ENCODE results near the gene ZNF648.
"Not testable (repeated sequence)": the region's sequence is repeated elsewhere in the genome, so short reads cannot be mapped to it uniquely, and the experiment has no call there.

The ZNF648 gene

DNA sequence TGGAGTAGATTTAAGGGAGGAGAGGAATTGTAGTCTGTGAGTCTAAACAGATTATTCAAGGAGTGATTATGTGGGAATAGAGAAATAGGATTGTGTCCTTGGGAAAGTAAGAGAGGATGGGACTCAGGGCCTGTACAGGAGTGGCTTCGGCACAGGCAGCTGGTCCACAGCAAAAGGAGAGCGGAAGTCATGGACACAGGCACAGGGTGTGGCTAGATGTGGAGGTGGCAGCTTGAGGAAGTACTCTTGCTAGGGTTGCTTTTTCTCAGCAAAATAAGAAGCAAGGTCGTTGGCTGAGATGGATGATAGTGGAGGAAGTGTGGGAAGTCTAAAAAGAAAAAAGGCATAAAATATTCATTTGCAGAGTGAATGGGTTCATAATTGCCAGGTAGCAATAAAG is 18.5 kb upstream of the ZNF648 start:
- in situ Hi-C loops (cut with HindIII; ENCODE audit: low sequenced_read_pairs): no loop called here

DNA sequence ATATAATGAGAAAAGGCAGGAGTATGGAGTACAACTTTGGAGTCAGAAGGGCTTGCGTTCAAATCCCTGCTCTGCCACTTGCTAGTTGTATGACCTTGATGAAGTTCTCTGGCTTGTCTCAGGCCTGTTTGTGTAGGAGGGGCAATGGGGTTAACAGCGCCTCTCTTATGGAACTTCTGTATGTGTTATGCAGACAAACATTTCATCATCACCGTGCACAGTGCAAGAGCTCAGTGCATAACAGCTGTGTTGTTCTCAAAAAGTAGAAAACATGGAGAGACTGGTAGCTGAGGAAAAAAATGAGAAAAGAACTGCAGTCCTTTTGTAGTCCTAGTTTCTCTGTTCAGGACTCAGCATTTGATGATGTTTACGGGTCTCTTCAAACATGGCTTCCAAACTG is 10.4 kb upstream of the ZNF648 start:
- in situ Hi-C loops (cut with HindIII; ENCODE audit: low sequenced_read_pairs): no loop called here

DNA sequence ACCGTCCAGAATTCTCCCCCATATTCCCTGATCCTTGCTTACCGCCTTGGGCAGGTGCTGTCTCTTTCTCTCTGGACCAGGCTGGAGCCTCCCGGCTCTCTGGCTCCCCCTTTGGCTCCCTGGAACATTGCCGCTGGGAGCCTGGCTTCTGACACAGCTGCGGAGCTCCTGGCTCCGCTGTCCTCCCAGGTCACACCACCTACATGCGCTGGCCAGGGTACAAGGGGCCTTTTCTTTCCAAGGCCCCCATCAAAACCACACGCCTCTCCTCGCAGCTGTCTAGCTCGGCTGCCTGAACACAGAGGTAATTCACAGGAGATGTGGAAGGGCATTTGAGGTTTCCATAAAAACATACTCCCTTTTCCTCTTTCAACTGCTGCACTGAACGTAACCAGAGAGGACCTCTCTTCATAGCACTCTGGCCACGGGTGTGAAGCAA is 7.5 kb upstream of the ZNF648 start:
- in situ Hi-C loops (cut with HindIII; ENCODE audit: low sequenced_read_pairs): no loop called here

DNA sequence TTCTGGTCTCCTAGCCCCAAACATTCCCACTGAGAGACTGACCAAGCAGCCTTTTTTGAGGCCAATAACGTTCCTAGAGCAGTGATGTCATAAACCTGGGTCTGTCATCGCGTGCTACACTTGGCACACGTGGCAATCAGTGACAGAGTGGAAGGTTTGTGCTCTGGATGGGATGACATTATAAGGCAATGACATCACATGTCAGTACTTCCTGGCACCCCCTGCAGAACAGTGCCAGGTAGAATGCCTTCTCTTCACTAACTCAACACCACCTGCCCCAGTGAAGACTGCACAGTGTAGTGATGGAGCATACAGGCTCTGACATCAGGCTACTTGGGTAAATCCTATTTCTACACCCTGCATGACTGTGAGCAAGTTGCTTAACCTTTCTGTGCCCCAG is 5.4 kb upstream of the ZNF648 start:
- in situ Hi-C loops (cut with HindIII; ENCODE audit: low sequenced_read_pairs): no loop called here

DNA sequence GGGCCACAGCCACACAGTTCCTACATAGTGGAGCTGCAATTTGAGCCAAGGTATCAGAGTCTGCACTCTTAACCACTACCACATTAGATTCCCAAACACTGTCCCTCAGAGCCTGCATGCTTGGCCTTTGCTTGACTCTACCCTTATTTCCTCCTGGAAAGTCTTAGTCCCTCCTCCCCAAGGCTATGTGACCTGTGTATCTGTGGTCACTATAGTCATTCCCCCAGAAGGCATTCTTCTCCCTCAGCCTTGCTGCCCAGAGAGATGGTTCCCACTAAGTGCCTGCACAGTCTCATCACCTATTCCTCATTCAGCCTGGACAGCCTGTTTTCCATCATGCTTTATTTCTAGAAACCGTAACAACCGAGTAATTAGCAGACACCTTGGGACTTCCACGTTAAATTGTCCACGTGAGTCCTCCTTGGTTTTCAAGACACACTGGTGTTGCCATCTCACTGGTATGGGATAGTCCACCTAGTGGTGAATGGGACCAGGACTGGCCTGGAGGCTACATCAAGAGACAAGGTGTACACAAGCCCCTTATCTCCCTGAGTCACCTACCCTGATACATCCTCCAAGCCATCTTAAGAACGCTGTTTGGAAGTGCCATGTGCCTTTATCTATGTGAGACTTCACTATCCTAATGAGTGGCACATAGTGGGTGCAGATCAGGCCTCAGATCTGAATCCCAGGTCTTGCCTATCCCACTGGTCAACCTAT is 3.8 kb upstream of the ZNF648 start:
- in situ Hi-C loops (cut with HindIII; ENCODE audit: low sequenced_read_pairs): no loop called here

DNA sequence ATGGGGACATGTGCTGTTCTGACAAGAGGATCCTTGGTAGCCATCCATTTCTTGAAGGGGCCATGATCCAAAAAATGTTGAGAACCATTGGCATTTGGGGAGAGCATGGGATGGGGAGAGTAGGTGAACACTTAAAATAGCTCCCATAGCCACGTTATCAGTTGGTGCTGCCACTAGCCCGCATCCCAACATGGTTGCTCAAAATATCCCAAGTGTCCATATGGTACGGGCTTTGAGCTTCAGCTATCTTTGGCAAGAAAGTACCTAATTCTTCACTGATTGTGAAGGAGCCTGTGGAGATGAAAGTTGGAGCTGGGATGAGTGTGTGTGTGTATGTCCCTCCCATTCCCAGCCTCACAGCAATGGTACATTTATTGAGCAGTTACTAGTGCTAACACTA is 3.1 kb upstream of the ZNF648 start:
- in situ Hi-C loops (cut with HindIII; ENCODE audit: low sequenced_read_pairs): no loop called here

DNA sequence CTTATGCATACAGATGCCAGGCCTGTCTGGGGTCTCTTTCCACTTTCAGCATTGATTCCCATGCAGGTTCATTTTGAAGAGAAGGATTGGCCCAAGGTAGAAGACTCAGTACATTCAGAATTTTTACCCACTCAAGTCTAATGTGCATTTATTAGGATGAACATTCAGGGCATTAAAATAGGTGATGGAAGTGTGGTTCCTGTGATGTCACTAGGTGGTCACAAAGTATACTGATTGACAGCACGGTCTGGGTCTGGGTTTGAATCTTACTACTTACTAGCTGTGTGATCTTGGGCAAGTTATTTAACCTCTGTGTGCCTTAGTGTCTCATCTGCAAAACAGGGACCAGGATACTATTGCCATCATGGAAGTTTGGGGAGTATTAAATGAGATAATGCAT is 711 bp upstream of the ZNF648 start:
- in situ Hi-C loops (cut with HindIII; ENCODE audit: low sequenced_read_pairs): no loop called here

DNA sequence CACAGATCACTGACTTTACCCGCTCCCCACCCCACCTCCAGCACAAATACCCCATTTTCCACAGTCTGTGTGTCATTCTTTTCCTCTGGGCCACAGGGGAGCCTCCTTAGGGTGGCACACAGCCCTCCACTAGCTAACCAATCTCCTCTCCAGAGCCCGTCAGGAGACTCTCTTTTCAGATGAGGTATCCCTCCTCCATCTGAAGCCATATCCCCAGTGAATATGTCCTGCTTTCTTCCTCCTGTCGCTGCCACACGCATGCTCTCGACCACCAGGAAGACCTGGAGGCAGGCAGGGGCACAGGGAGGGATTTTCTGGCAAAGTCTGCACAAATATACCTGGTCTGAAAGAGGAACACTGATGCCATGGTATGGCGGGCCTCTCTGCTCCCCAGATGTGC is 635 bp downstream of the ZNF648 start:
- in situ Hi-C loops (cut with HindIII; ENCODE audit: low sequenced_read_pairs): no loop called here

DNA sequence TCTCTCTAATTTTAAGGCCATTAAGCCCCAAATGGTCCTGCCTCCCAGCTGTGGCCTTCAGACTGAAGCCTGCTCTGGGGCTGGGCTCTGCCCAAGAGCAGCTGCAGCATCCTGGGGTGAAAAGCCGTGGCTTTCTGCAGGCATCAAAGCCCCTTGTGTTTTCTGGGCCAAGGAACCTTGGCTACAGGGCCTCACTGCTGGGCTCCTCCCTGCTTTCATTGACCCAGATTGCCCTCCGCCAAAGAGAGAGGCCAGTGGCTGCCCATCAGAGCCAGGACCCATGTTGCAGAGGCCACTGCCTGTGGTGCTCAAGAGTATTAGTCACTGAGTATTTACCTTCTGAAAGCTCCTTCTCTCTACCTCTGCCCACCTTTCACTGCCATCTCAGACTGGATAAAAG is 1.6 kb downstream of the ZNF648 start:
- in situ Hi-C loops (cut with HindIII; ENCODE audit: low sequenced_read_pairs): no loop called here

DNA sequence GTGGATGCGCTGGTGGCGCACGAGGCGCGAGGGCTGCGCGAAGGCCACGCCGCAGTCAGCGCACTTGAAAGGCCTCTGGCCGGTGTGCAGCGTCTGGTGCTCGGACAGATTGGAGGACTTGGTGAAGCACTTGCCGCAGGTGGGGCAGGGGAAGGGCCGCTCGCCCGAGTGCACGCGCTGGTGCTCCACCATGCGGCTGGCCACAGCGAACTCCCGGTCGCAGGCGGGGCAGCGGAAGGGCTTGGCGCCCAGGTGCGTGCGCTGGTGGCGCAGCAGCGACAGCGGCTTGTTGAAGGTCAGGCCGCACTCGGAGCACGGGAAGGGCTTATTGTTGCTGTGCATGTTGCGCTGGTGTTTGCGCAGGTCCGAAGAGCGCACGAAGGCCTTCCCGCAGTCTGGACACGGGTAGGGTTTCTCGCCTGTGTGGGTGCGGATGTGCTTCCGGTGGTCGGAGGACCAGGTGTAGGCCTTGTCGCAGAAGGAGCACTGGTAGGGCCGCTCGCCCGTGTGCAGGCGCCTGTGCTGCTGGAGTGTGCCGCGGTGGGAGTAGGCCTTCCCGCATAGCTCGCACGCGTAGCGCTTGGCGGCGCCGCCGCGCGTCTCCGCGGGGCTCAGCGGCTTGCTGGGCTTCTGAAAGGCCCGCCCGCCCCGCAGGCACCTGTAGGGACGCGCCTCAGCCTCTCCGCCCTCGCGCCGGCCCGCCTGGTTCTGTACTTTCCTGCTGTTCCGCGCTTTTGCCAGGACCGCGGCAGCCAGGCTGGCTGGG is 4.7 kb downstream of the ZNF648 start:
- in situ Hi-C loops (cut with HindIII; ENCODE audit: low sequenced_read_pairs): no loop called here

DNA sequence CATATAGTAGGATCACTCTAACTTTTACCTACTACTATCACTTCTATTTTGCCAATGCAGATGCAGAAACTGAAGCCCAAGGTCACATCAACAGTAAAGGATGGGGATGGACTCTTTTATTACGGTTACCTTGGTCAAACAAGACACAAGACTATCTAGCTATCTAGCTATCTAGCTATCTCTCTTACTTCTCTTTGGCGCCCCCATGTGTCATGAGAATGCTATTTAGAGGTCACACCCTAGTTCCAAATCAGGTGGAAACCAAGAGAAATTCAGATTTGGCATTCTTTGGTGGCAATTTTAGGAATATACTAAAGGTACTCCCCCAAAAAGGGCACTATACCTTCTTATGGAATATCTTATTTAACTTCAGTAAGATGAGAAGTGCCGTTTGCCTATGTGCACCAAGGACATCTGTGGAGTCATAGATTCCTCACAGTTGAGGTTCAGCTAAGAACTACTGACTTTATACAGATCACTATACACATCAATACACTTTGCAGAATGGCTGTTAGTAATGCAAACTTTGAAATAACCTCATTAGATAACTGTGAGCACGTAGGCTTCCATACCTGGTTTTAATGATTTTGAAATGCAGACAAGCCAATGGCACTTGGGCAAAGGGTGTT is 6.7 kb downstream of the ZNF648 start:
- in situ Hi-C loops (cut with HindIII; ENCODE audit: low sequenced_read_pairs): no loop called here

DNA sequence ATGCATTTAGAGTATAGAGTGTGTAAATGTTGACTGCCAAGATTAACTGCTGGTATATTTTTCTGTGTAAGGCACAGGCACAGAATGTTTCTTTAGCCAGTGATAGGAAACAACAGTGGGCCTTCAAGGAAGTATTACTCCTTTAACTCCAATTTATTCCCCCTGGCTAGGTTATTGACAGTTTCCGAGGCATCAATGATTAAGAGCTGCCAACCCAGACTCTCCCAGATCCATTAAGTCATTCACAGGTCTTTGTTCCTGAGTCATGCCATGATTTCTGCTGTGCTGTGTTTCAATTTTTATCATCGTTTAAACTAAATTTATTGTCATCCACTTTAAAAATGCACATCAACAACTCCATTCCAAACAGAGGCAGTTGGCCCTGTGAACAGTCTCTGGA is 9.2 kb downstream of the ZNF648 start:
- in situ Hi-C loops (cut with HindIII; ENCODE audit: low sequenced_read_pairs): no loop called here

DNA sequence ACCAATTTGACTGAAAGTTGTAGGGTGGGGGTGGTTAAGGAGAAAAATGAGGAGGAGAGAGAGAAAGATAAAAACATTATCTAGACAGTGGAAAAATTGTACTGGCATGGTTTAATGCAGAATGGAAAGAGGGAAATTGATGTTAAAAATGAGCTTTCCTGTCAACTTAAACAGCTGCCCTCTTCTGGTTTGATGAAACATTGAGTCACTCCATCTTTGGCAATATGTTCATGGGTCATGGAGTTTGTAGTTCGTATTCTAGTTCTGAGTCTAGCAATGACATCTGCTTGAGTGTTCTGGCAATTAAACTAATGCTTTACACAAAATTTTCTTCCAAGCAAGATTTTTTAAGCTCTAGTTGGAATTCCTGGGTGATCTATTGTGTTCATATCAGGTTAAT is 9.6 kb downstream of the ZNF648 start:
- in situ Hi-C loops (cut with HindIII; ENCODE audit: low sequenced_read_pairs): no loop called here

DNA sequence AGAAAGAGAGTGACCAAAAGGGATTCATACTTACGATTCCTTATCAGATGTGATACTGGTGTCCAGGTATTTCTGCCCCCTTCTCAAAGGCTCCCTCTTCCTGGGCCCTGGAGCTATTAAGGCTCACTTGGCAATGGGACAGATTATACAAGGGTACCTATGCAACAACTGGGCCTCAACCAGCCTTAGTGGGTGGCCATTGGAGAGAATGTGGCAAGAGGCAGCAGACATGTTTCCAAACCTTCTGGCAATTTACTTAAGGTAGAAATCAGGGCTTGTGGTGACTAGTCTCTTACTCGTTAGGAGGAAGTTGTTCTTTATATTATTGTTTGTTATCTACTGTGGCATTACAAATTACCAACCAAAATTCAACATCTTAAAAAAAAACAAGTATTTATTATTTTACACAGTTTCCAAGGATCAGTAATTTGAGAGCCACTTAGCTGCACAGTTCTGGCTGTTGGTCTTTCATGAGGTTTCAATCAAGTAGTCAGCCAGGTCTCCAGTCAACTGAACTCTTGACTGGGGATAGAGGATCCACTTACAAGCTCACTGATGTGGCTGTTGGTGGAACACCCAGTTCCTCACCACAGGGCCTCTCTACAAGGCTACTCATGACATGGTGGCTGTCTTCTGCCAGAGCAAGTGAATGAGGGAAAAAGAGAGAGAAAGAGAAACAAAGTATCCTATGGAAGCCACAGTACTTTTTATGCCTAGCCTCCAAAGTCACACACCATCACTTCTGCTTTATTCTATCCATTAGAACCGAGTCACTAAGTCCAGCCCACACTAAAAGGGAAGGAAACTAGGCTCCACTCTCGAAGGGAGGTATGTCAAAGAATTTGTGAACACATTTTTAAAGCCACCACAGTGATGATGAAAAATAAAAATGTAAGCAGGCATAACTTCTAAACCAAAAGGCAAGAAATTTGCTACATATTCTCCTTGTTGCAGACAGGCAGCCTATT is 10.7 kb downstream of the ZNF648 start:
- in situ Hi-C loops (cut with HindIII; ENCODE audit: low sequenced_read_pairs): no loop called here

DNA sequence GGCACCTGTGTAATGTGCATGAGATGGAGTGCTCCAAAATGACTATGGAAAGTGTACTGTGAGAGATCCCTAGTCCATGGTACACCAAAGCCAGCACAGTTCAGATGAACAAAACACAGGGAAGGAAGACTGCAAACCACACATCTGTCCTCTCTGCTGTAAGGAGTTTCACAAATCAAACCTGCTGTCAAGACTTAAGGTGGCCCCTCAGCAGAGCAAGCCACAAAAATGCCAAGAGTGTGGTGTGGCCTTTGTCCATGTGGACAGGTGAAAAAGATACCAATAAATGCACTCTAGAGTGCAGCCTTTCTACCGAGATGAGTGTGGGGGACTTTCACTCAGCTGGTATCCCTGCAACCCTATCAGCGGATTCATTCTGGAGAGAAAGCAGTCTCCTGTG is 12.9 kb downstream of the ZNF648 start:
- in situ Hi-C loops (cut with HindIII; ENCODE audit: low sequenced_read_pairs): no loop called here

DNA sequence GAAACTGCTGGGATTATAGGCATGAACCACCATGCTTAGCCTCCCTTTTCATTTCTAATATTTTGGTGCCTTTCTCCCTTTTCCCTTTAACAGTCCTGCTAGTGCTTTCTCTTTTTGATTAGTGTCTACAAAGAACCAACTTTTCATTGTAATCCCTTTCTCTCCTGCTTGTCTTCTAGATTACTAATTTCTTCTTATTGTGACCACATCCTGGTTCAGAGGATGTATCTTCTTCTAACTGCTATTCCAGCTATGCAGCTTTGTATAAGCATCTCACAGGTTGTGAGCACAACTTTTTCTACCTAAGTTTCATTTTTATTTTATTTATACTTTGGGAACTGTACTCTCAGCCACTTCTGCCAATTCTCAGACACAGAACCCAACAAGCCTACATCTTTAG is 14.7 kb downstream of the ZNF648 start:
- in situ Hi-C loops (cut with HindIII; ENCODE audit: low sequenced_read_pairs): no loop called here

DNA sequence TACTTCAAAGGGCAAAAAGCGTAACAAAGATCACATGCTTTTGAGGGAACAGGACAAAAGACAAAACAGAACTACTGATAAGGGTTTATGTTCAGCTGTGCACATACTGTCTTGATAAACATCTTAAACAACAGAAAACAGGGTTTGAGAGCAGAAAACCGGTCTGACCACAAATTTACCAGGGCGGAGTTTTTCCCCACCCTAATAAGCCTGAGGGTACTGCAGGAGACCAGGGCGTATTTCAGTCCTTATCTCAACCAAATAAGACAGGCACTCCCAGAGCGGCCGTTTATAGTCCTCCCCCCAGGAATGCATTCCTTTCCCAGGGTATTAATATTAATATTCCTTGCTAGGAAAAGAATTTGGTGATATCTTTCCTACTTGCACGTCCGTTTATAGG is 16.0 kb downstream of the ZNF648 start:
- in situ Hi-C loops (cut with HindIII; ENCODE audit: low sequenced_read_pairs): not testable (repeated sequence)

DNA sequence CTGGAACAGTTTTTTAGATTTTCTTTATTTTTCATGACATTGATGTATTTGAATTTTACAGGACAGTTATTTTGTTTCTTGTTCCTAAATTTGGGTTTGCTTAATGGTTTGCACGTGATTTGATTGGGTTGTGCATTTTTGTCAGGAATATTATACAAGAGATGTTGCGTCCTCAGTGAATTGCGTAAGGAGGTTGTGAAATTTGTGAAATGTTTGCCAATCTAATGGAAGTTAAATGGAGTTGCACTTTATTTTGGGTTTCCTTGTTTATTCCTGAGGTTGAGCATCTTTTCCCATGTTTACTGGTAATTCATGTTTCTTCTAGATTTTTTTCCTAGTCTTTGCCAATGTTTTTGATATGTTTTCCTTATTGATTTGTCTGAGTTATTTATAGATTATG is 19.9 kb downstream of the ZNF648 start:
- in situ Hi-C loops (cut with HindIII; ENCODE audit: low sequenced_read_pairs): no loop called here

DNA sequence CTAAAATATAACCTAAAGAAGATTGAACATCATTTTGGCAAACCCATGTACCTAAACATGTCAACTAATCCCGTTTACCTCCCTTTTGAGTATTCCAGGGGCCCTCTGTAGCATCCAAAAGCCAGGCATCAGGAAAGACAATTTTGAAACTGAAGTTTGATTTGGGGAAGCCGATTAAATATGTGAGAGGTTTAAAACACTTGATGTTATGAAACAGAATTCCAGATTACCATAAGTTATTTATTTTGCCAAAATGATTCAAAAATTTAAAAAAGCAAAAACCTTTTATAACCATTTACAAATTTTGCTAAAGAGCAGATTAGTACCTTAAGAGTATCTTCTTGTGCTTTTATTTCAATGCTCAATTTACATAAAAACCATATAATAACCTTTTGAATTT is 23.3 kb downstream of the ZNF648 start:
- in situ Hi-C loops (cut with HindIII; ENCODE audit: low sequenced_read_pairs): no loop called here

DNA sequence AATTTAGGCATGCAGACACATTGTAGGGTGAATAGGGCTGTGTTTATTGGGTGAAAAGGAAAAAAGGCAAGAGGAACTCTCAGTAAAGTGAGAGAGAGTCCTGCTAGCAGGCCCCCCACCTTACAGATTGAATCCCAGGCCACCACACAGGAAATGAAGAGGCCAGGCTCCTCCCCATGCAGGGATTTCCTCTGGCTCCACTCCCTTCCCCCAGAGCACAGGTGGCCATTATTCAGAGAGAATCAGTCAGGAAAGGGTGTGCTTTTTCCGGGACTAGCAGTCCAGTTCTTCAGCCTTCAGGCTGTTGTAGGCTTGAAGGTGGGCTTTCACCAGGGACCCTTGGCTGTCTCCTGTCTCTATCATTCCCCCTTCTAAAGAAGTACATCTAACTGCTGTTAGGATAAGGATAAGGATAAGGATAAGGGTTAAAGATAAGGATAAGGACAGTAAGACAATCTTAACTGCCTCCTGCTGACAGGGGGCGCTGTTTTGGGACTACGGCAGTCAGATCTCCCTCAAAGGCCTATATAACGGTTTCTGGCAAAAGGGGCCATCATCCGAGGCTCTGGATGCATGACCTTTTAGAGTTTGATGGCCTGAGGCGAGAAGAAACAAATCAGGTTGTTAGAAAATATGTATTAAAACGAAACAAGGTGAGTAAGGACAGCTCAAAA is 26.3 kb downstream of the ZNF648 start:
- in situ Hi-C loops (cut with HindIII; ENCODE audit: low sequenced_read_pairs): no loop called here

All from DLD1 (cell line).